Measurements from ENCODE around the gene SLC12A4.
A peak's percentile ranks its signal among the peaks of the same experiment; 100 is the strongest.
"Not testable (repeated sequence)": the region's sequence is repeated elsewhere in the genome, so short reads cannot be mapped to it uniquely, and the experiment has no call there.

SLC12A4 gene

GRCh38 chr16:67987460-67988160 lies 19.2 kb upstream of the SLC12A4 start:
- no peak for DNase-seq

GRCh38 chr16:67986949-67987348 lies 18.5 kb upstream of the SLC12A4 start:
- no peak for DNase-seq

GRCh38 chr16:67982011-67982696 lies 13.7 kb upstream of the SLC12A4 start:
- DNase-seq = no peak

- no peak for DNase-seq
Observed at GRCh38 chr16:67979955-67980678, 11.7 kb upstream of the SLC12A4 start, which contains the start of gene DPEP3. Gene DPEP3, minus strand, starts transcription at chr16:67980499. Its CDS starts 119 bp downstream, at chr16:67980380.

- no peak for DNase-seq
Observed at GRCh38 chr16:67977469-67978227, 9.2 kb upstream of the SLC12A4 start.

- no peak for DNase-seq
Observed at GRCh38 chr16:67977005-67977404, 8.6 kb upstream of the SLC12A4 start.

- DNase-seq = no peak
Observed at GRCh38 chr16:67976205-67976604, 7.8 kb upstream of the SLC12A4 start.

- DNase-seq = no peak
Observed at GRCh38 chr16:67975321-67976105, 7.1 kb upstream of the SLC12A4 start.

- DNase-seq = not testable (repeated sequence)
Observed at GRCh38 chr16:67972285-67972684, 3.8 kb upstream of the SLC12A4 start.

- no peak for DNase-seq
Observed at GRCh38 chr16:67971111-67971510, 2.7 kb upstream of the SLC12A4 start.

- DNase-seq = no peak
Observed at GRCh38 chr16:67969254-67970039, 1.0 kb upstream of the SLC12A4 start.

- DNase-seq = no peak
Observed at GRCh38 chr16:67967958-67968399, 458 bp downstream of the SLC12A4 start.

GRCh38 chr16:67967183-67967957 lies 1.1 kb downstream of the SLC12A4 start:
- no peak for DNase-seq

- DNase-seq = no peak
Observed at GRCh38 chr16:67966549-67967182, 1.8 kb downstream of the SLC12A4 start.

- no peak for DNase-seq
Observed at GRCh38 chr16:67965668-67966548, 2.5 kb downstream of the SLC12A4 start.

GRCh38 chr16:67964477-67965131 lies 3.8 kb downstream of the SLC12A4 start:
- DNase-seq = peak in 1 of 2 experiments; percentile 5

- no peak for DNase-seq
Observed at GRCh38 chr16:67963662-67964321, 4.6 kb downstream of the SLC12A4 start.

GRCh38 chr16:67963292-67963661 lies 5.2 kb downstream of the SLC12A4 start:
- no peak for DNase-seq
